Measurements from ENCODE around the gene DAAM2. TPM values are rescaled to one million over a fixed set of nuclear protein-coding genes. Genes with fewer than 3 reads are reported as not detected.

DAAM2 gene
- total RNA-seq, 4 donors from 2014 or later = 25.9 to 84.0 (median 48.5) TPM

DNA sequence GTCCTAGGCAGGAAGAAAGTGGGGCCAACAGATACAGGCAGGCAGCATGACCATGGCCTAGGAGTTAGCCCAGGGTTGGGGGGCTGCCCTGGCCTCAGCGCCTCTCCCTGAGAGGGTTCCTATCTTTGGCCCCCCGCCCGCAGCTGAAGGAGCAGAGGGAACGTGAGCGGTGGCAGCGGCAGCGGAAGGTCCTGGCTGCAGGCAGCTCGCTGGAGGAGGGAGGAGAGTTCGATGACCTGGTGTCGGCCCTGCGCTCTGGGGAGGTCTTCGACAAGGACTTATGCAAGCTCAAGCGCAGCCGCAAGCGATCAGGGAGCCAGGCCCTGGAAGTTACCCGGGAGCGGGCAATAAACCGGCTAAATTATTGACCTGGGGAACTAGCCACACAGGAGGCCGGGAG, 109.5 kb downstream of the DAAM2 start:
- TF ChIP-seq POLR2A (IDR thresholded peaks at IDR 0.05) = no peak
- TF ChIP-seq, protein P1, sequence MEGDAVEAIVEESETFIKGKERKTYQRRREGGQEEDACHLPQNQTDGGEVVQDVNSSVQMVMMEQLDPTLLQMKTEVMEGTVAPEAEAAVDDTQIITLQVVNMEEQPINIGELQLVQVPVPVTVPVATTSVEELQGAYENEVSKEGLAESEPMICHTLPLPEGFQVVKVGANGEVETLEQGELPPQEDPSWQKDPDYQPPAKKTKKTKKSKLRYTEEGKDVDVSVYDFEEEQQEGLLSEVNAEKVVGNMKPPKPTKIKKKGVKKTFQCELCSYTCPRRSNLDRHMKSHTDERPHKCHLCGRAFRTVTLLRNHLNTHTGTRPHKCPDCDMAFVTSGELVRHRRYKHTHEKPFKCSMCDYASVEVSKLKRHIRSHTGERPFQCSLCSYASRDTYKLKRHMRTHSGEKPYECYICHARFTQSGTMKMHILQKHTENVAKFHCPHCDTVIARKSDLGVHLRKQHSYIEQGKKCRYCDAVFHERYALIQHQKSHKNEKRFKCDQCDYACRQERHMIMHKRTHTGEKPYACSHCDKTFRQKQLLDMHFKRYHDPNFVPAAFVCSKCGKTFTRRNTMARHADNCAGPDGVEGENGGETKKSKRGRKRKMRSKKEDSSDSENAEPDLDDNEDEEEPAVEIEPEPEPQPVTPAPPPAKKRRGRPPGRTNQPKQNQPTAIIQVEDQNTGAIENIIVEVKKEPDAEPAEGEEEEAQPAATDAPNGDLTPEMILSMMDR (IDR thresholded peaks at IDR 0.05 in 4 of 5, conservative IDR thresholded peaks at IDR 0.05 in 1 of 5) = no peak
- no peaks in the 10 kb centered on the region for H3K4me1 ChIP-seq
- H3K27ac ChIP-seq = no peak overlapping the region
- in situ Hi-C loops (cut with MboI; ENCODE audit: low sequenced_read_pairs in 4 of 4) = no loop called here
- H3K36me3 ChIP-seq = peaks cover 2 to 37% of the 10 kb centered on the region in 2 donors
- no peaks in the 10 kb centered on the region for H3K27me3 ChIP-seq
- intact Hi-C loops (cut with DNase I; ENCODE audit: low total_unique reads) = no loop called here
- no peak overlapping the region for H3K4me3 ChIP-seq
- no peaks in the 10 kb centered on the region for H3K9me3 ChIP-seq
- ATAC-seq (no peak), DNase-seq (no peak)

DNA sequence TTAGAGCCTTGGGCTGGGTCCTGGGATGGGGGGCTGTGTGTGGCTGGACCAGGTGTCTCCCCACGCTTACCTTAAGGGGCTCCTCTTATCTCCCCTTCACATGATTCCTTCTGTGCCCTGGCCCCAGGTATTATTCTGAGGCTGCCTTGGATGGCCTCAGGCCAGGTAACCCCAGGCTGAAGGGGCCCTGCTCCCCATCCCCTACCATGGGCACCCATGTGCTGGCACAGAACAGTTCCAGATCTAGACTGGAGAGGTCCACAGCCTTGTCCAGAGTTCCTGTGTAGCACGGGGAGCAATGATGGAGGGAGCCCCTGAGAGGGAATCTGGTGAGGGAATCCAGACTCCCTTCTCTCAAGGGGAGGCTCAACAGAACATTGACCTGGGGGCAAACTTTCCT, 110.0 kb downstream of the DAAM2 start:
- Histone ChIP-seq H3K36me3 (peaks cover 0 to 39% of the 10 kb centered on the region in 2 donors), H3K9me3 (no peaks in the 10 kb centered on the region), H3K27ac (no peak overlapping the region), H3K27me3 (no peaks in the 10 kb centered on the region), H3K4me1 (no peaks in the 10 kb centered on the region), H3K4me3 (no peak overlapping the region)
- in situ Hi-C loops (cut with MboI; ENCODE audit: low sequenced_read_pairs in 4 of 4) = no loop called here
- ATAC-seq (no peak), DNase-seq (no peak)
- intact Hi-C loops (cut with DNase I; ENCODE audit: low total_unique reads) = no loop called here
- TF ChIP-seq POLR2A (IDR thresholded peaks at IDR 0.05) = no peak
- TF ChIP-seq, protein P1 (IDR thresholded peaks at IDR 0.05 in 4 of 5, conservative IDR thresholded peaks at IDR 0.05 in 1 of 5) = no peak

DNA sequence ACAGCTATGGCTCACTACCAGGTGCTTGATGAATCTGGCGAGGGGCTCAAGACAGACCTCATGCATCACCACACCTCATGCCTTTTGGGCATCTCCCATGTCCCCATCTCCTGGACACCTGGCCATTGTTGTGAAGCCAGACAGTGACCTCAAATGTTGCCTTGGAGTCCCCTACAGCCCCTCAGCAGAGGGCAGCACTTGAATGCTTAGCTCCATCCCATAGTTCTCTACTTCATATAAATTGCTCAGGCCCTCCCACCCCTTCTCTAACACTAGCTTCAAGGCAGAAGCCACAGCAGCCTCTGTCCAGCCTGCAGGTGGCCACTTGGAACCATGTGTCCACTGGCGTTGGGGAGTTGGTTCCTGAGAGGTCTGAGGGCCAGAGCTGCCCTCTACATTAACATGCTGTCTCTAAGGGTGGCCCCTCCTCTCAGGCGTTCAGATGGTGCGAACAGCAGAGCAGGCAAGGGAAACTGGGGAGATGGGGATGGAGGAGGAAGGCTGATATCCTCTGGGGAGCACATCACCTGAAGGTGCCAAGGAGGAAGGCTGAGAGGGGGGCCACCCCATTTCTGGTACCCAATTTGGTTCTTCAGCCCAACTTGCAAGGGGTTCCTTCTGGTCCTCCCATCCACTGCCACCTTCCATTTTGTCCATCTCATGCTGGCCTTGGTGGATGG, 110.8 kb downstream of the DAAM2 start:
- intact Hi-C loops (cut with DNase I; ENCODE audit: low total_unique reads) (no loop called here), in situ Hi-C loops (cut with MboI; ENCODE audit: low sequenced_read_pairs in 4 of 4) (no loop called here)
- Histone ChIP-seq H3K36me3 (peaks cover 0 to 31% of the 10 kb centered on the region in 2 donors), H3K4me1 (no peaks in the 10 kb centered on the region), H3K27ac (no peak overlapping the region), H3K9me3 (no peaks in the 10 kb centered on the region), H3K27me3 (no peaks in the 10 kb centered on the region), H3K4me3 (no peak overlapping the region)
- no peak for DNase-seq
- no peak for ATAC-seq
- TF ChIP-seq, protein P1 (IDR thresholded peaks at IDR 0.05 in 4 of 5, conservative IDR thresholded peaks at IDR 0.05 in 1 of 5) = no peak

DNA sequence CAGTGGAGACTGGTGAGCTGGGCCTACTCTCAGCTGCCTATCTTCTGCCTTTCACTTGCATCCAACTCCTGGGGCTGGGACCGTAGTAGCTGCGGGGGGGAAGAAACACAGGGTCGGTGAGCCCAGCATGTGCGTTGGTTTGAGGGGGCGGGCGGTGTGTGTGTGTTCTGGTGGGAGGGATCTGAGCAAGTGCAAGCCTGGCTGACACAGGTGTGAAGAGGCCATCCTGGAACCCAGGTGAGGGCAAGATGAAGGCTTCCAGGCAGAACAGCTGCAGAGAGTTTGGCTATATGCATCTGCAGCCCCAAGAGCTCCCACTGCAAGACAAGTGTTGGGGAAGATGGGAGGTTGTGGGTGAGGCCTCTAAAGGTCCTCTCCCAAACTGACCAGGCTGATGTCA, 111.5 kb downstream of the DAAM2 start:
- ATAC-seq (no peak), DNase-seq (no peak)
- Histone ChIP-seq H3K4me3 (no peak overlapping the region), H3K9me3 (no peaks in the 10 kb centered on the region), H3K36me3 (peaks cover 0 to 33% of the 10 kb centered on the region in 2 donors), H3K4me1 (no peaks in the 10 kb centered on the region), H3K27ac (no peak overlapping the region), H3K27me3 (no peaks in the 10 kb centered on the region)
- in situ Hi-C loops (cut with MboI; ENCODE audit: low sequenced_read_pairs in 4 of 4) = no loop called here
- TF ChIP-seq POLR2A (IDR thresholded peaks at IDR 0.05) = no peak
- TF ChIP-seq, protein P1 (IDR thresholded peaks at IDR 0.05 in 4 of 5, conservative IDR thresholded peaks at IDR 0.05 in 1 of 5) = no peak
- intact Hi-C loops (cut with DNase I; ENCODE audit: low total_unique reads) = no loop called here

Data from gastrocnemius medialis (tissue), 4 donors.